Epithelial cell of prostate (primary cell): ENCODE data around the gene OR5H2.
A peak's percentile ranks its signal among the peaks of the same experiment; 100 is the strongest.

Experiments used
- DNase-seq: peaks from one replicate; pipeline ENCODE4 v3.0.0-alpha.2; 2011; ENCODE audit warnings: low read depth, low spot score
- H3K27ac ChIP-seq: fragments of 450-650 bp; 2 replicates; pipeline ENCODE4 v1.5.1; 2017; ENCODE audit warnings: mild to moderate bottlenecking

OR5H2 gene

DNA sequence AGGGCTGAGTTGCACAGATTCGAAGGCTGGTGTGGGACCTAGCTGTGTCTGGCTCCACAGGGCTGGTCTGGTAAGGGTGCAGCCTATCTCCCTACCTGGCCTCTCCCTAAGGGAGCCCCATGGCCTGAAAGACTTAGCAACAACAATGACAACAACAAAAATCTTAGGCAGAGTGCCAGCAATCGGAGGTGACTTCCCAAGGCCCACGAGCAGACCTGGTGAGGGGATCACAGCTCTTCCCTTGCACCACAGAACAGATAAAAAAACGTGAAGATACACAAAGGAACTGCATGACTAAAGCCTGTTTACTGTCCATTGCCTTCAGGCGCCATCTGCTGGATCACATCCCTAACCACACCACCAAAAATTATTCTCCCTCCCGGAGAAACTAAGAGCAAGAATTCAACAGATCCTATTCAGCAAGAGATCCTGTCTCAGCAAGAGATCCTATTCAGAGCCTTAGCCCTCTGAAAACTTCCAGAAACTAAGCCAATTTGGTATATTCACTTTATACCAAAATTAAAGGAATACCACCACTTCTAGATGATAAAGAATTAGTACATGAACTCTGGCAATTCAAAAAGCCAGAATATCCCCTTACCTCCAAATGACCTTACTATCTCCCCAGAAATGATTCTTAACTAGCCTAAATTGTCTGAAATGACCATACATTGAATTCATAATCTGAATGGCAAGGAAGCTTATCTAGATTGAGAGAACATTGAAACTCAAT, 47.3 kb downstream of the OR5H2 start:
- DNase-seq = peak; percentile 3
- H3K27ac ChIP-seq = no peak overlapping the region

GRCh38 chr3:98331329-98331728, 49.0 kb downstream of the OR5H2 start:
- H3K27ac ChIP-seq = no peak overlapping the region
- no peak for DNase-seq
